Measurements from ENCODE around the gene TTC12. TPM values are rescaled to one million over a fixed set of nuclear protein-coding genes. Genes with fewer than 3 reads are reported as not detected.

Gene TTC12
- polyA plus RNA-seq, 1 of the 3 experiments (the other 2 are of a cell fraction) = 15.1 TPM

DNA sequence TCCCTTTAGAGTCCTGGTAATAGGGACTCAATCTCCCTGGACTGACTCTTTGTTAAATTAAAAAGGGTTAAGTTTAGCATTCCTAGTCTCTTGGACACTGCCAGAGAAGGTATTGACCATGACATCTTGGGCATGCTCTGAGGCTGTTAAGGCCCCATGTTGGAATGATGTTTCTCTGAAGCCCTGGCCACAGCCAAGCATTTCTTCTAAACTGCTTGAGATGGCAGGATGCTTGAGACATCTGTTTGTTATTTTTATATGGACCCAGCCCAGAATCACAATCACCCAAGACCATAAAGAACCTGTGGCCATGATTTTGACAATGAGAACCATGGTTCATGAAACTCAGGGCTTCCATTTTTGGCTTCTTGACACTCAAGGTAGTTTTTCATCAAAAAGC is 67.7 kb downstream of the TTC12 start:
- DNase-seq = no peak

More for the DNA sequence above, 67.7 kb downstream of the TTC12 start:
- peaks cover 0 to 8% of the 10 kb centered on the region in 2 experiments; a peak in 1 of 4 replicates for H3K4me1 ChIP-seq (ENCODE audit: control insufficient read depth in 1 of 2, insufficient read depth in 2 of 2, low read depth in 1 of 2, low read length in 1 of 2)
- H4K20me1 ChIP-seq (ENCODE audit: insufficient read depth) = no peaks in the 10 kb centered on the region
- H3K4me3 ChIP-seq (ENCODE audit: low read depth in 2 of 2, low read length in 1 of 2) = no peak overlapping the region
- H3K9ac ChIP-seq = no peak overlapping the region
- H3K36me3 ChIP-seq (replicated peaks in 1 of 2; ENCODE audit: control insufficient read depth in 1 of 2, insufficient read depth in 2 of 2, low read length in 1 of 2) = no peaks in the 10 kb centered on the region
- no peaks in the 10 kb centered on the region for H3K9me3 ChIP-seq
- H3F3A ChIP-seq (replicated peaks; ENCODE audit: insufficient read depth) = peaks cover 3% of the 10 kb centered on the region
- ChIA-PET CTCF (interaction anchor here (1.5 kb wide), 1 partner anchor 13 kb away, joined by 4 read pairs; no protein-coding TSS in a partner anchor), POLR2A (no interaction called here)
- no peaks in the 10 kb centered on the region for H3K9me2 ChIP-seq
- H3K27me3 ChIP-seq (ENCODE audit: insufficient read depth) = no peaks in the 10 kb centered on the region
- TF ChIP-seq GABPA (IDR thresholded peaks at IDR 0.05; ENCODE audit: low read depth) (no peak), NRF1 (IDR thresholded peaks at IDR 0.05; ENCODE audit: low read depth, low read length) (no peak), REST (IDR thresholded peaks at IDR 0.05; ENCODE audit: low read depth, low read length) (no peak), FOXM1 (IDR thresholded peaks at IDR 0.05; ENCODE audit: low read depth) (no peak), EZH2phosphoT487 (IDR thresholded peaks at IDR 0.05; ENCODE audit: borderline replicate concordance, low read depth) (no peak), RFX5 (IDR thresholded peaks at IDR 0.05; ENCODE audit: low read length) (no peak), TEAD4 (IDR thresholded peaks at IDR 0.05; ENCODE audit: borderline replicate concordance, insufficient read depth) (no peak), POLR2AphosphoS5 (IDR thresholded peaks at IDR 0.05; ENCODE audit: low read depth, low read length) (no peak), MXI1 (IDR thresholded peaks at IDR 0.05; ENCODE audit: low read depth, low read length) (no peak), EP300 (IDR thresholded peaks at IDR 0.05; ENCODE audit: borderline replicate concordance in 1 of 2, low read depth in 1 of 2, low read length in 1 of 2) (no peak), FOXJ3 (CRISPR knock-in tag; IDR thresholded peaks at IDR 0.05) (no peak), CHD2 (IDR thresholded peaks at IDR 0.05; ENCODE audit: low read length, partially characterized antibody) (no peak), RXRA (IDR thresholded peaks at IDR 0.05; ENCODE audit: borderline replicate concordance, low read depth) (no peak), FOSL2 (IDR thresholded peaks at IDR 0.05; ENCODE audit: borderline replicate concordance, low read depth) (no peak)
- TF ChIP-seq, protein P1, sequence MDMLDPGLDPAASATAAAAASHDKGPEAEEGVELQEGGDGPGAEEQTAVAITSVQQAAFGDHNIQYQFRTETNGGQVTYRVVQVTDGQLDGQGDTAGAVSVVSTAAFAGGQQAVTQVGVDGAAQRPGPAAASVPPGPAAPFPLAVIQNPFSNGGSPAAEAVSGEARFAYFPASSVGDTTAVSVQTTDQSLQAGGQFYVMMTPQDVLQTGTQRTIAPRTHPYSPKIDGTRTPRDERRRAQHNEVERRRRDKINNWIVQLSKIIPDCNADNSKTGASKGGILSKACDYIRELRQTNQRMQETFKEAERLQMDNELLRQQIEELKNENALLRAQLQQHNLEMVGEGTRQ (IDR thresholded peaks at IDR 0.05; ENCODE audit: borderline replicate concordance, low read depth, low read length) = no peak
- TF ChIP-seq, protein P2, sequence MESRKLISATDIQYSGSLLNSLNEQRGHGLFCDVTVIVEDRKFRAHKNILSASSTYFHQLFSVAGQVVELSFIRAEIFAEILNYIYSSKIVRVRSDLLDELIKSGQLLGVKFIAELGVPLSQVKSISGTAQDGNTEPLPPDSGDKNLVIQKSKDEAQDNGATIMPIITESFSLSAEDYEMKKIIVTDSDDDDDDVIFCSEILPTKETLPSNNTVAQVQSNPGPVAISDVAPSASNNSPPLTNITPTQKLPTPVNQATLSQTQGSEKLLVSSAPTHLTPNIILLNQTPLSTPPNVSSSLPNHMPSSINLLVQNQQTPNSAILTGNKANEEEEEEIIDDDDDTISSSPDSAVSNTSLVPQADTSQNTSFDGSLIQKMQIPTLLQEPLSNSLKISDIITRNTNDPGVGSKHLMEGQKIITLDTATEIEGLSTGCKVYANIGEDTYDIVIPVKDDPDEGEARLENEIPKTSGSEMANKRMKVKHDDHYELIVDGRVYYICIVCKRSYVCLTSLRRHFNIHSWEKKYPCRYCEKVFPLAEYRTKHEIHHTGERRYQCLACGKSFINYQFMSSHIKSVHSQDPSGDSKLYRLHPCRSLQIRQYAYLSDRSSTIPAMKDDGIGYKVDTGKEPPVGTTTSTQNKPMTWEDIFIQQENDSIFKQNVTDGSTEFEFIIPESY (IDR thresholded peaks at IDR 0.05; ENCODE audit: borderline replicate concordance, low read depth) = no peak
- H3K4me2 ChIP-seq = no peak overlapping the region
- H3K79me2 ChIP-seq (ENCODE audit: insufficient read depth) = no peaks in the 10 kb centered on the region
- H3K27ac ChIP-seq (ENCODE audit: low read depth in 2 of 2, low read length in 1 of 2) = no peak overlapping the region
- no peak overlapping the region for H2AFZ ChIP-seq (ENCODE audit: low read depth)
